Esophagus muscularis mucosa (tissue), 4 donors: ENCODE results near the gene MARVELD1. TPM values are rescaled to one million over a fixed set of nuclear protein-coding genes. Genes with fewer than 3 reads are reported as not detected.

Experiments used
- DNase-seq: peaks from one replicate; pipeline ENCODE4 v3.0.0-alpha.2; 2017; ENCODE audit errors: extremely low spot score
- H3K27ac ChIP-seq, 4 donors: fragments of 200-600 bp; sonication (generic); replicated peaks in 1 of 4; 1 replicate in 3 of 4; 2 replicates in 1 of 4; pipeline ENCODE4 v1.5.1; 2016 to 2019; ENCODE audit warnings: mild to moderate bottlenecking in 1 of 4
- H3K27me3 ChIP-seq, 4 donors: fragments of 200-600 bp; sonication (generic); one replicate each; pipeline versions ENCODE4 v1.5.1 to v1.6.0; 2016 to 2019
- H3K36me3 ChIP-seq, 4 donors: fragments of 200-600 bp; sonication (generic); one replicate each; pipeline ENCODE4 v1.5.1; 2016 to 2019
- H3K4me1 ChIP-seq, 4 donors: fragments of 200-600 bp; sonication (generic); one replicate each; pipeline ENCODE4 v1.5.1; 2016 to 2019
- H3K4me3 ChIP-seq, 4 donors: fragments of 200-600 bp; sonication (generic); 1 replicate in 2 of 4; 2 replicates in 2 of 4; pipeline ENCODE4 v1.5.1; 2016 to 2019; ENCODE audit warnings: mild to moderate bottlenecking in 4 of 4, moderate library complexity in 1 of 4
- H3K9me3 ChIP-seq, 4 donors: fragments of 200-600 bp; sonication (generic); 1 replicate in 3 of 4; 2 replicates in 1 of 4; pipeline ENCODE4 v1.5.1; 2016 to 2019
- EP300 ChIP-seq: sonication (generic); formaldehyde crosslinking; IDR thresholded peaks from one replicate; pipeline ENCODE4 v1.6.1; 2017; ENCODE audit warnings: antibody characterized with exemption
- POLR2A ChIP-seq: fragments of 450-650 bp; IDR thresholded peaks from one replicate; pipeline ENCODE4 v1.6.1; 2017; ENCODE audit warnings: antibody characterized with exemption, moderate library complexity, mild to moderate bottlenecking, low read depth
- POLR2AphosphoS5 ChIP-seq, 2 donors: sonication (generic); formaldehyde crosslinking; IDR thresholded peaks; one replicate each; pipeline ENCODE4 v1.6.1; 2017; ENCODE audit warnings: antibody characterized with exemption in 2 of 2
- WGBS: methylation state at CpG from one replicate; pipeline ENCODE4 v1.1.5; 2018; 5-methylcytosine and 5-hydroxymethylcytosine counted together
- intact Hi-C: fragments of 100-400 bp; cut with DNase I; formaldehyde crosslinking; loops from one replicate; pipeline ENCODE4 v1.15.1; 2023
- total RNA-seq, 4 donors: library from RNA; depleted of rRNA; stranded (reverse); fragments of >200 nt; gene quantifications; one replicate each; pipeline versions ENCODE4 v1.1.0 to v1.2.1, GENCODE V29; 2016
- TF ChIP-seq, protein P1 (sequence below), 3 experiments: fragments of 200-600 bp in 2 of 3; fragments of 450-650 bp in 1 of 3; sonication (generic) in 2 of 3; IDR thresholded peaks; one replicate each; pipeline ENCODE4 v1.5.1; 2017 to 2019; ENCODE audit warnings: antibody characterized with exemption in 3 of 3, mild to moderate bottlenecking in 2 of 3, moderate library complexity in 1 of 3

The MARVELD1 gene
- total RNA-seq, 4 donors from 2014 or later = 43.4 to 104 (median 73.9) TPM

DNA sequence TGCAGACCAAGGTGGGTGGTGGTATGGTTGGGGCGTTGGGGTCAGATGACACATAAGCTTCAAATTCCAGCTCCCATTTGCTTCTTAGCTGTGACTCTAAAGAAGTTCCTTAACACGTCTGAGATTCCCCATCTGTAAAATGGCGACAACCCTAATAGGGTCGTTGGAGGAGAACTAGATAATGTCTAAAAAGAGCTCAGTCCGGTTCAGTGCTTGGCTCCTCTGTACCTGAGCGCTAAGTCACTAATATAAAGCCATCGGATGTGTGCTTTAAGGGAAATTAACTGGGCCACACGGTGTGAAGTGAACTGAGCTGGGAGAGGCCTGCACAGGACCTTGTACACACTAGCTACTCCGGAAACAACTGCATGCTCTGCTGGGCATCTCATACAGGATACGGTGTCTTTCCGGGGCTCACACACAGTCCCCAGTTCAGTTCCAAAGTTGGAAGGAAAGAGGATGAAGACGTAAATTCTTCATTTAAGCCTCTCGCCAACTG lies 22.9 kb downstream of the MARVELD1 start:
- TF ChIP-seq EP300 (no peak), POLR2AphosphoS5 (IDR thresholded peaks at IDR 0.05) (no peak), POLR2A (no peak)
- TF ChIP-seq, protein P1, sequence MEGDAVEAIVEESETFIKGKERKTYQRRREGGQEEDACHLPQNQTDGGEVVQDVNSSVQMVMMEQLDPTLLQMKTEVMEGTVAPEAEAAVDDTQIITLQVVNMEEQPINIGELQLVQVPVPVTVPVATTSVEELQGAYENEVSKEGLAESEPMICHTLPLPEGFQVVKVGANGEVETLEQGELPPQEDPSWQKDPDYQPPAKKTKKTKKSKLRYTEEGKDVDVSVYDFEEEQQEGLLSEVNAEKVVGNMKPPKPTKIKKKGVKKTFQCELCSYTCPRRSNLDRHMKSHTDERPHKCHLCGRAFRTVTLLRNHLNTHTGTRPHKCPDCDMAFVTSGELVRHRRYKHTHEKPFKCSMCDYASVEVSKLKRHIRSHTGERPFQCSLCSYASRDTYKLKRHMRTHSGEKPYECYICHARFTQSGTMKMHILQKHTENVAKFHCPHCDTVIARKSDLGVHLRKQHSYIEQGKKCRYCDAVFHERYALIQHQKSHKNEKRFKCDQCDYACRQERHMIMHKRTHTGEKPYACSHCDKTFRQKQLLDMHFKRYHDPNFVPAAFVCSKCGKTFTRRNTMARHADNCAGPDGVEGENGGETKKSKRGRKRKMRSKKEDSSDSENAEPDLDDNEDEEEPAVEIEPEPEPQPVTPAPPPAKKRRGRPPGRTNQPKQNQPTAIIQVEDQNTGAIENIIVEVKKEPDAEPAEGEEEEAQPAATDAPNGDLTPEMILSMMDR (IDR thresholded peaks at IDR 0.05) = no peak
- no peaks in the 10 kb centered on the region for H3K27me3 ChIP-seq
- peak overlapping the region; percentile 73 to 93 (median 86) for H3K4me3 ChIP-seq
- H3K4me1 ChIP-seq = peaks cover 15 to 38% (median 28%) of the 10 kb centered on the region in 4 donors
- H3K27ac ChIP-seq = peak overlapping the region; percentile 87 to 95 (median 90)
- DNase-seq = no peak
- no peaks in the 10 kb centered on the region for H3K9me3 ChIP-seq
- intact Hi-C loops = no loop called here
- H3K36me3 ChIP-seq = peaks cover 0 to 30% (median 20%) of the 10 kb centered on the region in 4 donors
- 78% methylated on average over 12 of the region's 13 CpGs for WGBS

DNA sequence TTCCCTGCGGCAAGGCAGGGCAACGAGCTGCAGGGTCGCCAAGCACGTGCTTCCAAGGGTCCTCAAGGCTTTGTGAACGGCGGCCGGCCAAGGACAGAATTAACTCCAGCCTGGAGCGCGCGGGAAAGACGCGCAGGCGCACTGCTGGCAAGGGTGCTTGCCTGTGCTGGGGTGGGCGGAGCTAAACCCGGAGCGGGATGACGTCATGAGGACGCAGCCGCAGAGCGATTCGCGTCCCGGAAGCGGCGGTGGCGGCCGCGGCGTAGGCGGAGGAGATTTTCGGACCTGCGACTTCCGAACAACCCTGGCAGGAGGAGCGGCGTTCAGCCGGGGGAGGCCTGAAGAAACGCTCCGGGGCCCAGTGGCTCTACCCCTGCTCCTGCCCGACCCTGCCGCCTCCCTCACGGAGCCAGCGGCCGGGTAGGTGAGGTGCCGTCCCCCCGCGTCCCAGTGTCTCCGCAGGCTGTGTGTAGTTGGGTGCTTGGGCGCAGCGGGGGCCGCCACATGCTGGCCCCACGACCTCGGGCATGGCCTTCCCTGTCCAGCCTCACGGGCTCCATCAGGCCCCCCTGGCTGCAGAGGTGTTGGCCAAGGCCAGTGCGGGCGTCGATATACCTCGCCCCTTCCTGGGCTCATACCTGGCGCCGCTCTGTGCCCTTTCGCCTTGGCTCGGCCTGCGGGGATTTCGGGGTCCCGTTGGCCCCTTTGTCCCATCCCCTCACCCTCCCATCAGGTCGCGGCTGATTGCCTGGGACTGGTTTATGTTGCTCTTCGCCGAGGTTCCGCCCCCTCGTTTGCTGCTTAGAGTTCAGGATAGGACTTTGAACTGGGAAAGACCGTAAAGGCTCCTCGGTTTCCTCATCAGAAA lies 23.6 kb downstream of the MARVELD1 start, which contains the start of gene ZFYVE27:
TSS of gene ZFYVE27 (plus strand) at position 227 of the 868 bp plus-strand sequence. CDS start 1,350 bp downstream, outside the sequence.
- Histone ChIP-seq H3K9me3 (no peaks in the 10 kb centered on the region), H3K27ac (peak within 1 kb of the TSS; percentile 87 to 95 (median 90)), H3K4me1 (peaks cover 15 to 32% (median 24%) of the 10 kb centered on the region in 4 donors), H3K27me3 (no peaks in the 10 kb centered on the region), H3K4me3 (peak within 1 kb of the TSS; percentile 73 to 93 (median 86)), H3K36me3 (peaks cover 0 to 37% (median 22%) of the 10 kb centered on the region in 4 donors)
- TF ChIP-seq, protein P1 (IDR thresholded peaks at IDR 0.05) = no peak
- TF ChIP-seq POLR2A (peak; percentile 95), POLR2AphosphoS5 (IDR thresholded peaks at IDR 0.05) (peak; percentile 99 to 100), EP300 (no peak)
- peak; percentile 98 for DNase-seq
- WGBS = under 1% methylated on average over 32 of the region's 72 CpGs
- intact Hi-C loops = no loop called here

DNA sequence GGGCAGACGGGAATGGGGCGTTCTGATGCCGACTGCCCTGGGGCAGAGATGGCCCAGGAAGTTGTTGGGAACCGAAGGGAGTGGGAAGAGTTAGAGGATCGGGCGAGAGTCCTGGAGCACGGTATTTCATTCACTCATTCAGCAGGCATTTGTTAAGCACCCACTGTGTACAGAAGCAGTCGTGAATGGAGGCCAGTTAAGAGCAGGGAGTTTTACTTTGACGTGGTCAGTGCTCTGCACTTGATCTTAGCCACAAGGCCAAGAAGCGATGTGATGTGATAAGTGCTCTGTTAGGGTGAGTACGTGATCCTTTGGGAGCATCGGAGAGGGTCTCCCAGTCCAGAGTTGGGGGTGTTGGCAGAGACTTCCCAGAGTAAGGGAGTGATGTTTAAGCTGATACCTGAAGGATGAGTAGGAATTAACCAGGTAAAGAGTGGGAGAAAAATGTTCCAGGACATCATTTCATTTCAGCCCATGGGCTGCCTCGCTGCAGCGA lies 24.3 kb downstream of the MARVELD1 start:
- TF ChIP-seq POLR2A = no peak
- no peak for TF ChIP-seq POLR2AphosphoS5 (IDR thresholded peaks at IDR 0.05)
- TF ChIP-seq EP300 = no peak
- TF ChIP-seq, protein P1 (IDR thresholded peaks at IDR 0.05) = no peak
- DNase-seq = no peak
- peak overlapping the region; percentile 87 to 95 (median 90) for H3K27ac ChIP-seq

DNA sequence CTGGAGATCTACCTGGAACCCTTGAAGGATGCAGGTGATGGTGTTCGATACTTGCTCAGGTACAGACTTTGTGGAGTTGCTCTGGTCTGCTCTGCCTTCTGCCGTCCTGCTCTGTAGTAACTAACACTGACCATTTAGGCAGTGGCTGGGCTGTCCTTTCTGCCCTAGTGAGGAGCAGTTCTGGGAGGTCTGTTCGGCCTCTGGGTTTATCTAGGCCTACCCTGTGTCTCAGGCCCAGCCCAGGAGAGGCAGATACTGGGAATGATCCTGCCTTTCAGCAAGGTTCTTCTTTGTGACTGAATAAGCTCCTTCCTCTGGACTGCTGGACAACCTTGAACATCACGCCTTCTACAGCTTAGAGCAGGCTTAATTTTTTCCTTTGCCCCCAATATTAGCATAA lies 25.1 kb downstream of the MARVELD1 start:
- no peak for TF ChIP-seq POLR2AphosphoS5 (IDR thresholded peaks at IDR 0.05)
- Histone ChIP-seq H3K27me3 (no peaks in the 10 kb centered on the region), H3K4me3 (peak overlapping the region in 1 of 4 donors; percentile 88), H3K36me3 (peaks cover 0 to 52% (median 28%) of the 10 kb centered on the region in 4 donors), H3K9me3 (no peaks in the 10 kb centered on the region), H3K27ac (no peak overlapping the region), H3K4me1 (peaks cover 17 to 32% (median 28%) of the 10 kb centered on the region in 4 donors)
- no peak for DNase-seq
- intact Hi-C loops = no loop called here
- 98% methylated on average over 4 of the region's 4 CpGs for WGBS

More for the DNA sequence above, 24.3 kb downstream of the MARVELD1 start:
- intact Hi-C loops = no loop called here
- Histone ChIP-seq H3K27me3 (no peaks in the 10 kb centered on the region), H3K4me1 (peaks cover 17 to 32% (median 24%) of the 10 kb centered on the region in 4 donors), H3K9me3 (no peaks in the 10 kb centered on the region), H3K4me3 (peak overlapping the region; percentile 73 to 93 (median 86)), H3K36me3 (peaks cover 0 to 44% (median 22%) of the 10 kb centered on the region in 4 donors)
- WGBS = 32% methylated on average over 14 of the region's 14 CpGs

DNA sequence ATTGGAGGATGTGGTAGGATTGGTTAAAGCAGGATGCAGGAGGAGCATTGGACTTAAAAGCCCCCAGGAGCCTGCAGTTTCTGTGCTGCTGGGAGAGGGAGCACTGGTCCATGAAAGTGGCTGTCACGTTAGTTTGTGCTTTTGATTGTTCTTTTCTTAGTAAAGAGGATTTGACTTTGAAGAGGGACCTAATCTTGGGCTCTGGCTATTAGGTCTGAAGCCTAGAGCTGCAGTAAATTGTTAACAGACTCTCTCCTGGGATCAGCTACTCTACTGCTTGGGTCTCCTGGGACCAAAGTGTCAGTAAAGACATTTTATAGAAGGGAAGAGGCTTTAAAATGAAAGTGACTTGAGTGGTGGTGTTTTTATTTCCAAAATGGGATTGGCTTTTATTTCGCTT lies 27.1 kb downstream of the MARVELD1 start:
- Histone ChIP-seq H3K27me3 (no peaks in the 10 kb centered on the region), H3K9me3 (no peaks in the 10 kb centered on the region), H3K4me1 (peaks cover 17 to 32% (median 28%) of the 10 kb centered on the region in 4 donors), H3K4me3 (no peak overlapping the region), H3K36me3 (peaks cover 5 to 71% (median 46%) of the 10 kb centered on the region in 4 donors), H3K27ac (no peak overlapping the region)
- DNase-seq = no peak
- WGBS = 97% methylated on average over 2 of the region's 2 CpGs
- TF ChIP-seq POLR2A (no peak), EP300 (no peak), POLR2AphosphoS5 (IDR thresholded peaks at IDR 0.05) (no peak)
- TF ChIP-seq, protein P1 (IDR thresholded peaks at IDR 0.05) = no peak
- intact Hi-C loops = no loop called here
